HG03097 (cell line): Measurements from ENCODE around the gene LMX1B.
"Not testable (repeated sequence)": the region's sequence is repeated elsewhere in the genome, so short reads cannot be mapped to it uniquely, and the experiment has no call there.

Source experiments
- ATAC-seq: cut with Tn5 transposase; IDR thresholded peaks from one replicate; pipeline ENCODE4 v1.9.1; 2021; ENCODE audit not compliant: unreplicated experiment, low FRiP score

The LMX1B gene

GRCh38 chr9:126704892-126705766, 91.4 kb downstream of the LMX1B start:
- ATAC-seq, result no peak

GRCh38 chr9:126705767-126706697, 92.3 kb downstream of the LMX1B start:
- ATAC-seq, result no peak

- no peak for ATAC-seq
These were observed 92.9 kb downstream of the LMX1B start for GRCh38 chr9:126706698-126707053.

GRCh38 chr9:126707083-126707482, 93.4 kb downstream of the LMX1B start:
- no peak for ATAC-seq

- ATAC-seq, result not testable (repeated sequence)
These were observed 94.0 kb downstream of the LMX1B start for GRCh38 chr9:126707712-126708111.

DNA sequence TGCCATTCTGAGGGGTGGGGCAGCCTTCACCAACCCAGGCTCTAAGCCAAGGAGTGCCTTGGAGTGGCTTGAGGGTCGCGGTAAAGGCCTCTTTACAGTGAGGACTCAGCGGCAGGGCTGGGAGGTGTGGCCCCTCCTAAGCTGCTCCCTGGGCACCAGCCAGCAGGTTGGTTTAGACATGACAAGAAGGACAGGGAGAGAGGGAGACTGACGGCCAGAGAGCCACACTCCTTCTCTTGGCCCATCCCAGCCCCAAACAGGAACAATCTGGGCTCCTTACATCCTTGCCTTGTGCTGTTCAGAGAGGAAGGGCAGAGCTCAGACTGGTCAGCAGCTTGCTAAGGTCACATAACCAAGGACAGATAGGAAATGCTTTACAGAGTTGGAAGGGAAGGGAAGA, 94.5 kb downstream of the LMX1B start:
- no peak for ATAC-seq

DNA sequence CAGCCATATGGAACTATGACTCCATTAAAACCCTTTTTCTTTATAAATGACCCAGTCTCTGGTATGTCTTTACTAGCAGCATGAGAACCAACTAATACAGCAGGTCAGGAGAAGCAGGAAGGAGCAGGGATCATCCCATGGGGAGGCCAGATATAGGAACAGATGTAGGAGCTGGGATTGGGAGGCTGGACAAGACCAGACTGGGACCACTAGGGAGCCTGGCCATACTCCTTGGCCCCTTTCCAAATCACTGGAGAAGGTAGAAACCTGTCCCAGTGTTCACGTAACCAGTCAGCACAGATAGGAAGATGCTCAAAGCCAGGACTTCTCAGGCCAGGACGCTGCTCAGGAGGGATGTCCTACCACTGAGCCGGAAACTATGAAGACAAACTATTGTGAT, 95.5 kb downstream of the LMX1B start:
- no peak for ATAC-seq

DNA sequence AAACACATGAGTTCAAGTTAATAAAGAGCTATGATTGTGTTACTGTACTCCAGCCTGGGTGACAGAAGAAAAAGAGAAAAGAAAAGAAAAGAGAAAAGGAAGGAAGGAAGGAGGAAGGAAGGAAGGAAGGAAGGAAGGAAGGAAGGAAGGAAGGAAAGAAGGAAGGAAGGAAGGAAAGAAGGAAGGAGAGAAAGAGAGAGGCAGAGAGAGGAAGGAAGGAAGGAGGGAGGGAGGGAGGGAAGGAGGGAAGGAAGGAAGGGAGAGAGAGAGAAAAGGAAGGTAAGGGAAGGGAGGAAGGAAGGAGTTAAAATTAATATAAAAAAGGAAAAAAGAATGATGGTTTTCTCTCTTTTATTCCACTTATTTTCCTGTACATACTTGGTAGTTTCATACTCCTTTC, 101.7 kb downstream of the LMX1B start:
- no peak for ATAC-seq

- not testable (repeated sequence) for ATAC-seq
These were observed 103.7 kb downstream of the LMX1B start for GRCh38 chr9:126717441-126717840.

DNA sequence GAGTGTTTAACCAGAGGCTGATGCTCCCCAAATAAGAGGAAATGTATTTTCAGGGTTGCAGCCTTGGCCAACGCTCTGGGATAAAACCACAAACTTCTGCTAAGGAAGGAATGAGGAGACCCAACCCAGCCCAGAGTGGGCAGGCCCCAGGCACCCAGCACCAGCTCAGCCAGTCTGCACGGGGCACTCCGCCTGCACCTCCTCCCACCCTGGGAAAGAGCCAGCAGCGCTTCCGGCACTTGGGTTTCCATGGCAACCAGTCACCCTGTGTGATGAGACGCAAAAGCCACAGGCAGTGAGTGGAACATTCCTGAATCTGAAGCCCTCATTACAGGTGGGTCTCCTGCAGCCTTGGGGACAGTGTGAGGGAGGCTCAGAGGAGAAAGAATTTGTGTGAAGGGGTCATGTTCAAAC, 105.9 kb downstream of the LMX1B start:
- ATAC-seq, result no peak

GRCh38 chr9:126720036-126720435, 106.3 kb downstream of the LMX1B start:
- no peak for ATAC-seq

- ATAC-seq, result no peak
These were observed 107.2 kb downstream of the LMX1B start for GRCh38 chr9:126720661-126721563.

- no peak for ATAC-seq
These were observed 107.8 kb downstream of the LMX1B start for GRCh38 chr9:126721564-126721981.

GRCh38 chr9:126722252-126722921, 108.7 kb downstream of the LMX1B start:
- peak; percentile 59 for ATAC-seq

- peak; percentile 37 for ATAC-seq
These were observed 109.4 kb downstream of the LMX1B start for GRCh38 chr9:126722922-126723806.

DNA sequence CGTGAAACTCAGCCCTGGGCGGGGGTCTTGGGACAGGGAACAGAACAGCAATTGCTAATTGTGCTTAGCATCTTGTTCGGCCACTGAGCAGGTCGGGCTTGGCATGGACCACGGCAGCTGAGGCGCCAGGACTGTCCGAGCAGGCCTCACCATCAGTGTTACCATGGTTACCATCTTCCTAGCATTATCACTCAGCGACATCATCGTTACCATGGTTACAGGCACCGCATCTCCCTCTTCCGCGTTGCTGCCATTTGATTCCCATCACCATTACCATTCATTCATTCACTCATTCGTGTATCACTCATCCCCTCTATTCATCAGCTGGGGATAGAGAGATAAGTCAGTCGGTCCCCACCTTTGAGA, 110.1 kb downstream of the LMX1B start:
- ATAC-seq, result no peak

DNA sequence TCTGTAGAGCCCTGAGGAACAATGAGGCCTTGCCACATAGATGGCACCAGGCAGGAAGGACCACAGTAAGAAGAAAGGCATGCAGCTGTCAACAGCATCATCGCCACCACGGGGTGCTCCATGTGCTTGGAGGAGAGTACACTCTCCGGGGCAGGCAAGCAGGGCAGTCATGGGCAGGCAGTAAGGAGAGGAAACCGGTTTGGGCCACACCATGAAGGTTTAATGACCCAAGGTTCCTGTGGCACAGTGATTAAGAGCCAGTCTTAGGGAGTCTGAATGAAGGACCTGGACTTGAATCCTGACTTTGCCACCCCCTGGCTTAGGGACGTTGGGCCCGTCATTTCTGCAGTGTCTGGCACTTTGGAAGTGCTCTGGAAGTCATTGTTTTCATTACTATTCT, 110.5 kb downstream of the LMX1B start:
- ATAC-seq, result no peak

DNA sequence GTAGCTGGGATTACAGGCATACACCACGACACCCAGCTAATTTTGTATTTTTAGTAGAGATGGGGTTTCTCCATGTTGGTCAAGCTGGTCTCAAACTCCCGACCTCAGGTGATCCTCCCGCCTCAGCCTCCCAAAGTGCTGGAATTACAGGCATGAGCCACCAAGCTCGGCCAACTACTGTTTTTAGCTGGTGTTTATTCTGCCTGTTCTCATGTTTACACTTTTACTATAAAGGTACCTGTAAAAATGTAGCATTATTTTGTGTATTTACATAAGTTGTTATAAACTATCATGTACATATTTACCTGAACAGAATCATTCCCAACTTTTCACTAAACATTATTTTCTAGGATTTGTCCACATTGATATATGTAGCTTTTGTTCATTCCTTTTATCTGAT, 111.8 kb downstream of the LMX1B start:
- ATAC-seq, result not testable (repeated sequence)

DNA sequence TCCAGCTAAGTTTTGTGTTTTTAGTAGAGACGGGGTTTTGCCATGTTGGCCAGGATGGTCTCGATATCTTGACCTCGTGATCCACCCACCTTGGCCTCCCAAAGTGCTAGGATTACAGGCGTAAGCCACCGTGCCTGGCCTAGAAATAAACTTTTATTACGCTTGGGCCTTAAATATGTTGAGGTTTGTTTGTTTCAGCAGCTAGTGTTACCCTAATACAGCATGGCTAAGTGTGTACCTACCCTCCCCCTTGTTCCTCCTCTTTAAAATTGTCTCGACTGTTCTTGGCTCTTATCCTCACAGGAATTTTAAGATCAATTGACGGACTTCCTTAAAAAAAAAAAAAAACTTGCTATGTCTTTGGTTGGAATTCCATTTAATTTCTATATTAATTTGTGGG, 114.5 kb downstream of the LMX1B start:
- ATAC-seq, result not testable (repeated sequence)
